Endothelial cell (in vitro differentiated cells): ENCODE results near the gene LRFN2. TPM values are rescaled to one million over a fixed set of nuclear protein-coding genes. Genes with fewer than 3 reads are reported as not detected.

ENCODE experiments used
- DNase-seq: peaks from one replicate; pipeline ENCODE4 v3.0.0; 2021; ENCODE audit warnings: low spot score
- H3K27ac Mint-ChIP-seq: one replicate; pipeline ENCODE4 v1.8.0; 2021; ENCODE audit warnings: mixed read lengths, inconsistent platforms; ENCODE audit not compliant: unreplicated experiment
- H3K27me3 Mint-ChIP-seq: one replicate; pipeline ENCODE4 v1.8.0; 2021; ENCODE audit warnings: mild to moderate bottlenecking, moderate library complexity, mixed read lengths, inconsistent platforms; ENCODE audit not compliant: unreplicated experiment
- H3K36me3 Mint-ChIP-seq: one replicate; pipeline ENCODE4 v1.8.0; 2021; ENCODE audit warnings: mild to moderate bottlenecking, low read depth, mixed read lengths, inconsistent platforms; ENCODE audit not compliant: unreplicated experiment
- H3K4me1 Mint-ChIP-seq: one replicate; pipeline ENCODE4 v1.8.0; 2021; ENCODE audit warnings: mild to moderate bottlenecking, mixed read lengths, inconsistent platforms; ENCODE audit not compliant: unreplicated experiment
- H3K4me3 Mint-ChIP-seq: one replicate; pipeline ENCODE4 v1.8.0; 2021; ENCODE audit warnings: mild to moderate bottlenecking, mixed read lengths, inconsistent platforms; ENCODE audit not compliant: unreplicated experiment
- H3K9me3 Mint-ChIP-seq: one replicate; pipeline ENCODE4 v1.8.0; 2021; ENCODE audit warnings: mixed read lengths, inconsistent platforms; ENCODE audit not compliant: unreplicated experiment
- CTCF ChIP-seq: fragments of 200-600 bp; sonication (generic); IDR thresholded peaks from one replicate; pipeline ENCODE4 v1.5.0; 2021; ENCODE audit warnings: antibody characterized with exemption; ENCODE audit not compliant: unreplicated experiment
- total RNA-seq: library from RNA; stranded (reverse); fragmentation: NEBNext Ultra II Directional; extraction: Animal tissue kit (Norgen Biotek cat#: 25700); gene quantifications from one replicate; pipeline ENCODE4 v1.2.1, GENCODE V29; 2021; ENCODE audit not compliant: unreplicated experiment

LRFN2 gene
- total RNA-seq, 1 donor from 2014 or later: 0.59 TPM

DNA sequence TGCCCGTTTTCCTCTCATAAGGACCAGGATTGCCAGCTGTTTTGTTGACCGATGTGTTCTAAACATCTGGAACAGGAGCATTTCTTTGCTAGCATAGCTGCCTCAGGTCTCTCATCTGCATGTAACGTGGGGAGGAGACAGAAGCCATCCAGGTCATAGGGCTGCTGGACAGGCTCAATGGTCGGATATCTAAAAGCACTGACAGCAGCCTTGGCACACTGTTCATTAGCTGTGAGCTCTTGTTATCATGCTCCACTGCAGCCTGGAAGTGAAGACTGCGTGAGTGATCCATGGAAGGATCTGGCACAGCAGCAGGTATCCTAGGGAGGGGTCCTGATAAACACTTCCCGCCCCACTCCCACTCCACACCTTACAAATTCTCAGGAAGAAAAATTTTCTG is 175.3 kb downstream of the LRFN2 start:
- H3K9me3 Mint-ChIP-seq: no peaks in the 10 kb centered on the region
- no peak overlapping the region for H3K27ac Mint-ChIP-seq
- no peak for TF ChIP-seq CTCF
- H3K36me3 Mint-ChIP-seq: no peaks in the 10 kb centered on the region
- peaks cover 1% of the 10 kb centered on the region for H3K4me1 Mint-ChIP-seq
- no peak overlapping the region for H3K4me3 Mint-ChIP-seq
- no peak for DNase-seq
- peaks cover 9% of the 10 kb centered on the region for H3K27me3 Mint-ChIP-seq

- no peak for DNase-seq
- peaks cover 9% of the 10 kb centered on the region for H3K27me3 Mint-ChIP-seq
- no peak overlapping the region for H3K27ac Mint-ChIP-seq
- H3K9me3 Mint-ChIP-seq: no peaks in the 10 kb centered on the region
- H3K4me3 Mint-ChIP-seq: no peak overlapping the region
- H3K36me3 Mint-ChIP-seq: no peaks in the 10 kb centered on the region
- peaks cover 9% of the 10 kb centered on the region for H3K4me1 Mint-ChIP-seq
- no peak for TF ChIP-seq CTCF
Measured at GRCh38 chr6:40410821-40411220, 176.3 kb downstream of the LRFN2 start.

DNA sequence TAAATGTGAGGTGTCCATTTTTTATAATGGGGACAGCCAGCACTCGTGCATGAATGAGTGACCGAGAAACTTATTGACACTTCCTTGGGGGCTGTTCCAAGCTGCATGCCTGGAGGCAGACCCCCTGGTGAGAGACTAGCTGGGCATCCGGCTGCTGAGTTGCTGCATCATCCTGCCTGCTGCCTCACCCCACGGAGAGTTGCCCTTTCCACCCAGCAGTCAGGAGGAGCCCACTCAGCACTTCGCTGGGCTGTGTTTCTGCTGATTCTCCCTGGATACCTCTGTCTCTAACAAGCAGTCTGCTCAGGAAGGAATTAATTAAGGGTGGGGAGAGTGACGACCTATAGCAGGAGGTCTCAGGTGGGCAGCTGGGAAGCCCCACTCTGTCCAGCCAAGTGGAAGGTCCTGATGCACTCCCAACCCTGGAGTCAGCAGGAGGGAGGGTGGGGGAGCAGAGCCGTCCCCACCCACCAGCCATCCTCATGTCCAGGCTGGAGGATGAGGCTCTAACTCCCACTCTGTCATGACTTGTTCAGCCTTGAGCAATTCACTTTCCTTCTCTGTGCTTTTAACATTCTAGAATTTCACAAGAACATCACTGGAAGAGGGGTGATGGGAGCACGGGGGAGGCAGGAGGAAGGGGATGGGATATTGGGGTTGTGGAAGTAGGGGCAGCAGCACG is 177.3 kb downstream of the LRFN2 start:
- H3K4me1 Mint-ChIP-seq: peaks cover 17% of the 10 kb centered on the region
- no peak overlapping the region for H3K27ac Mint-ChIP-seq
- H3K9me3 Mint-ChIP-seq: no peaks in the 10 kb centered on the region
- no peak for TF ChIP-seq CTCF
- no peak for DNase-seq
- H3K27me3 Mint-ChIP-seq: peaks cover 6% of the 10 kb centered on the region
- no peak overlapping the region for H3K4me3 Mint-ChIP-seq
- no peaks in the 10 kb centered on the region for H3K36me3 Mint-ChIP-seq

DNA sequence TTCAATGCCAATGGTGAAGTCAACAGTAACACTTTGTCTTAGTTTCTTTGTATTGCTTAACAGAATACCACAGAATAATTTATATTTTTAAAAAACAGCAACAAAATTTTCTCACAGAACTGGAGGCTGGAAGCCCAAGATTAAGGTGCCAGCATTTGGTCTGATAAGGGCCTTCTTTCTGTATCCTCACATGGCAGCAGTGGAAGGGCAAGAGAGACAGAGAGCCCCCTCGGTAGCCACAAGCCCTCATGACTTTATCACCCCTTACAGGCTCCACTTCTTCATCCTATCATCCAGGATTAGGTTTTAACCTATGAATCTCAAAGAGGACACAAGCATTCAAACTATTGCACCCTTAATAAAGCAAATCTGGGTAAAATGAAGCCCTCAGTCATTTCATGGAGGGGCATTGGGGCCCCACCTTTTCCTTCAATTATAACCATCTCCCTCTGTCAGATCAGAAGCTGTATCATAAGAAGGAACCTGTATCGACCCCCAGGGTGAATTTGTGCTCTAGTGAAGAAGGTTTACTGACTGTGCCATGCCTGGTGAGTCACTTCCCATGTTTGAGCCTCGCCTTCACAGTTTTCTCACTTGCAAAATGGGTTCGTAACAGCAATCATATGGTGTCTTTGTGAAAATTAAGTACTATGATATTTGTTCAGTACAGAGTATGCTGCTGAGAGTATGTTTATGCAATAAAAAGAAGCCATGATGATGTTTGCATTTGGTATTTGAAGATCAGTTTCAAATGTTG is 178.2 kb downstream of the LRFN2 start:
- H3K4me1 Mint-ChIP-seq: peaks cover 18% of the 10 kb centered on the region
- peaks cover 6% of the 10 kb centered on the region for H3K27me3 Mint-ChIP-seq
- DNase-seq: no peak
- no peak for TF ChIP-seq CTCF
- no peaks in the 10 kb centered on the region for H3K36me3 Mint-ChIP-seq
- H3K4me3 Mint-ChIP-seq: no peak overlapping the region
- no peak overlapping the region for H3K27ac Mint-ChIP-seq
- no peaks in the 10 kb centered on the region for H3K9me3 Mint-ChIP-seq

DNA sequence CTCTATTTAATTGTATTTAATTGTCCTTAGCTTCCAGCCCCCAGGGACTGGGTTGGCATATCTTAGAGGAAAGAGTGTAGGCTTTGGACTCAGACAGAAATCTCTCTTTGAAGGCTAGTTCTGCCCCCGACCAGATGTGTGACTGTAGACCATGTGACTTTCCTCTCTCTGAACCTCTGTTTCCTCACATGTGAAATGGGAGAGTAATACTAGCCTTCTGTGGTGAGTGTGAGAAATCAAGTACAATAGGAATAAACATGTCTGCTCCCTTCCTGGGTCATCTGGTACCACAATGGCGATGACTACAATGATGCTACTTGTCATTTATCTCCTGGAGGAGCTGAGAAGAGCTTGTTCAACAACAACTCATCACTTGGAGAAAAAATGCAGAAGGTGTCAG is 179.9 kb downstream of the LRFN2 start:
- no peak for TF ChIP-seq CTCF
- no peaks in the 10 kb centered on the region for H3K36me3 Mint-ChIP-seq
- H3K27ac Mint-ChIP-seq: no peak overlapping the region
- no peak for DNase-seq
- peaks cover 24% of the 10 kb centered on the region for H3K4me1 Mint-ChIP-seq
- H3K4me3 Mint-ChIP-seq: no peak overlapping the region
- H3K9me3 Mint-ChIP-seq: no peaks in the 10 kb centered on the region
- peaks cover 5% of the 10 kb centered on the region for H3K27me3 Mint-ChIP-seq
